ENCODE results near the gene PROC.
"Not testable (repeated sequence)": the region's sequence is repeated elsewhere in the genome, so short reads cannot be mapped to it uniquely, and the experiment has no call there.

Gene PROC

GRCh38 chr2:127426501-127427354 lies 8.5 kb downstream of the PROC start:
- no peak for DNase-seq

- DNase-seq: no peak
These were observed 9.3 kb downstream of the PROC start for GRCh38 chr2:127427376-127428056.

GRCh38 chr2:127428057-127428814 lies 10.0 kb downstream of the PROC start:
- no peak for DNase-seq

GRCh38 chr2:127428815-127429109 lies 10.5 kb downstream of the PROC start:
- no peak for DNase-seq

- DNase-seq: no peak
These were observed 11.1 kb downstream of the PROC start for GRCh38 chr2:127429291-127429690.

- DNase-seq: no peak
These were observed 11.7 kb downstream of the PROC start for GRCh38 chr2:127429844-127430425.

GRCh38 chr2:127431408-127432023 lies 13.3 kb downstream of the PROC start:
- no peak for DNase-seq

GRCh38 chr2:127434515-127434914 lies 16.3 kb downstream of the PROC start:
- DNase-seq: no peak

- no peak for DNase-seq
These were observed 18.8 kb downstream of the PROC start for GRCh38 chr2:127437056-127437455.

GRCh38 chr2:127437781-127438726 lies 19.8 kb downstream of the PROC start:
- no peak for DNase-seq

GRCh38 chr2:127439343-127439742 lies 21.1 kb downstream of the PROC start:
- DNase-seq: no peak

- no peak for DNase-seq
These were observed 30.3 kb downstream of the PROC start for GRCh38 chr2:127448526-127448925.

- no peak for DNase-seq
These were observed 31.2 kb downstream of the PROC start for GRCh38 chr2:127449414-127449813.

GRCh38 chr2:127449898-127450297 lies 31.7 kb downstream of the PROC start:
- DNase-seq: no peak

GRCh38 chr2:127451981-127452380 lies 33.8 kb downstream of the PROC start:
- no peak for DNase-seq

- not testable (repeated sequence) for DNase-seq
These were observed 34.2 kb downstream of the PROC start for GRCh38 chr2:127452423-127452822.

- no peak for DNase-seq
These were observed 34.8 kb downstream of the PROC start for GRCh38 chr2:127453013-127453391.

GRCh38 chr2:127453392-127454171 lies 35.4 kb downstream of the PROC start:
- peak in 3 of 51 donors; percentile 0 to 28 (median 3) for DNase-seq
